Aorta (tissue), 5 donors: Measurements from ENCODE around the gene RNF17. TPM values are rescaled to one million over a fixed set of nuclear protein-coding genes. Genes with fewer than 3 reads are reported as not detected.

Experiments used
- ATAC-seq: fragments of 200-7000 bp; cut with Tn5 transposase; one replicate; pipeline ENCODE4 v1.9.1; 2022; ENCODE audit warnings: moderate library complexity; ENCODE audit not compliant: low FRiP score
- DNase-seq, 2 donors: peaks; one replicate each; pipeline ENCODE4 v3.0.0-alpha.2; 2020
- H3K27ac ChIP-seq, 2 donors: one replicate each; pipeline ENCODE4 v1.5.1; 2013; ENCODE audit warnings: low read length in 2 of 2, mild to moderate bottlenecking in 2 of 2, moderate library complexity in 2 of 2, control low read depth in 1 of 2, inconsistent platforms in 1 of 2, low read depth in 1 of 2
- H3K27me3 ChIP-seq, 2 donors: one replicate each; pipeline ENCODE4 v1.6.1; 2013; ENCODE audit warnings: control low read depth in 1 of 2, low read length in 1 of 2, mild to moderate bottlenecking in 1 of 2, moderate library complexity in 1 of 2; ENCODE audit not compliant: insufficient read depth in 2 of 2, control insufficient read depth in 1 of 2
- H3K36me3 ChIP-seq, 2 donors: one replicate each; pipeline ENCODE4 v1.6.1; 2013; ENCODE audit warnings: control low read depth in 1 of 2, low read length in 1 of 2, mild to moderate bottlenecking in 1 of 2; ENCODE audit not compliant: insufficient read depth in 2 of 2, control insufficient read depth in 1 of 2
- H3K4me1 ChIP-seq, 2 donors: one replicate each; pipeline ENCODE4 v1.6.1; 2013; ENCODE audit warnings: low read length in 2 of 2, control low read depth in 1 of 2, mild to moderate bottlenecking in 1 of 2, moderate library complexity in 1 of 2; ENCODE audit not compliant: insufficient read depth in 2 of 2, control insufficient read depth in 1 of 2
- H3K4me3 ChIP-seq, 2 donors: one replicate each; pipeline ENCODE4 v1.5.1; 2013; ENCODE audit warnings: low read length in 2 of 2, control low read depth in 1 of 2, mild to moderate bottlenecking in 1 of 2
- H3K9me3 ChIP-seq: one replicate; pipeline ENCODE4 v1.6.1; 2013; ENCODE audit warnings: mild to moderate bottlenecking, low read length; ENCODE audit not compliant: control insufficient read depth
- WGBS, 2 donors: extraction: QIAGEN DNeasy Blood & Tissue Kit; methylation state at CpG; one replicate each; pipeline ENCODE4 v1.1.7; 2013; 5-methylcytosine and 5-hydroxymethylcytosine counted together
- intact Hi-C, 2 donors: fragments of 100-400 bp; cut with DNase I; formaldehyde crosslinking; loops; one replicate each; pipeline versions ENCODE4 v1.14.2 to v1.15.0; 2022
- polyA plus RNA-seq, 2 donors: library from polyadenylated mRNA; stranded (reverse); fragments of 200-250 nt; gene quantifications; one replicate each; pipeline ENCODE4 v1.2.3, GENCODE V29; 2013
- total RNA-seq, 2 donors: library from RNA; stranded (reverse); fragmentation: NEBNext Ultra II Directional; extraction: Animal tissue kit (Norgen Biotek cat#: 25700); gene quantifications; one replicate each; pipeline ENCODE4 v1.2.1, GENCODE V29; 2021
- donor health status: healthy with polysubstance abuse.
- donor health status: Bipolar disorder and iron deficiency.
- donor health status: DM: no; HTN: no; CAD: no.
- donor health status: DM: no; HTN: no; CAD: no.
- donor health status: DM: yes; HTN: yes; CAD: no.

Gene RNF17
- total and polyA plus RNA-seq, 4 donors = 0.52 TPM; not detected in 3

DNA sequence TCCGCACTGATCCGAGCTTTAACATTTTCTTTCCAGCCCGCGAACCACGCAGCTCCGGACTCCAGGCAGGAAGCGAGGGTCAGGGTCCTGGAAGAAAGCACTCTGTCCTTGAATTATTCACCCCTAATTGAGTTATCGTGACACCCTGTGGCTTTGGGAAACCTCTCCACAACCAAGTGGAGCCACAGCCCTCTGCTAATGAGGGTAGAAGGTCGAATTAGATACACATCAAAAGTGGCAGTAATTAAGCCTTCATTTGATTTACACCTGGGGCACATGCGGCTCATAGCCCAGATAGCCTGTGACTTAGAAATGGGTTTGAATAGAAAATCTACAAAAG lies 15.9 kb upstream of the RNF17 start:
- Histone ChIP-seq H3K27me3 (no peaks in the 10 kb centered on the region), H3K4me1 (no peaks in the 10 kb centered on the region), H3K9me3 (no peaks in the 10 kb centered on the region), H3K27ac (no peak overlapping the region), H3K4me3 (no peak overlapping the region), H3K36me3 (no peaks in the 10 kb centered on the region)
- intact Hi-C loops = no loop called here
- no peak for ATAC-seq
- 8 to 10% methylated on average over 10 of the region's 10 CpGs for WGBS, 2 donors
- no peak for DNase-seq

DNA sequence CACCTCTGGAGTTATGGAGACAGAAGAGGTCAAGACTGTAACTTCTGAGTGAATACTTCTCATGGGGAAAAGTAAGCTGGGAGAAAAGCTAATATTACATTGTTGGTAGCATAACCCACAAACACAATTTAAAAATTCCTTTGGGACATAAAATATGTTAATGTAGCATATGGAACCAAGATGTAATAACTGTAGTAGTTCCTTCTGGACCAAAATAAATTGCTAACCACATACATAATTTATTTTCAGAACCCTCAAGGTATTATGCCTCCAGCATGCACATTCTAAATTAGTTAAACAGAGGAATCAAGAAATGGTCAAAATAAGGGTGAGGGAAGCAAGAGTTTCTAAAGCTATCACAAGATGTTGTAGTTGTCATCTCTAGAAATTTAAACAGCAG lies 4.8 kb upstream of the RNF17 start:
- H3K27me3 ChIP-seq = no peaks in the 10 kb centered on the region
- no peak overlapping the region for H3K27ac ChIP-seq
- H3K9me3 ChIP-seq = no peaks in the 10 kb centered on the region
- intact Hi-C loops = no loop called here
- no peak overlapping the region for H3K4me3 ChIP-seq
- H3K4me1 ChIP-seq = no peaks in the 10 kb centered on the region
- ATAC-seq (no peak), DNase-seq (no peak)
- H3K36me3 ChIP-seq = no peaks in the 10 kb centered on the region

DNA sequence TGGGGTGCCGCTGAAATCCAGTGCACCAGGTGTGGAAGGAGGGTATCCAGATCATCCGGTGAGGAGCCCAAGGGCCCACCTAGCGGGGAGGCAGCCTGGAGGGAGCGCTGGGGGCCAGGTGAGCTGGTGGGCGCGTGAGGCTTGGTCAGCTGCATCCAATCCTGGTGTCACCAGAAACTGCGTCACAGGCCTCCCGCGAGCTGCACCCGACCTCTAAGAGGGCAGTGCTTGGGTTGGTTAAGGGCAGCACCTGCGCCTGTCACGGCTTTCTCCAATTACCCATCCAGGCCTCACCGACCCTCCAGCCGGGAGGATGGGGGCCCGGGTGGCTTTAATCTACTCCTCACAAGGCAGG lies 284 bp downstream of the RNF17 start:
- DNase-seq (no peak), ATAC-seq (no peak)
- no peaks in the 10 kb centered on the region for H3K9me3 ChIP-seq
- H3K4me1 ChIP-seq = no peaks in the 10 kb centered on the region
- H3K4me3 ChIP-seq = no peak overlapping the region
- no peaks in the 10 kb centered on the region for H3K36me3 ChIP-seq
- H3K27ac ChIP-seq = no peak overlapping the region
- 97% methylated on average over 15 of the region's 15 CpGs for WGBS, 2 donors
- intact Hi-C loops = no loop called here
- H3K27me3 ChIP-seq = no peaks in the 10 kb centered on the region

DNA sequence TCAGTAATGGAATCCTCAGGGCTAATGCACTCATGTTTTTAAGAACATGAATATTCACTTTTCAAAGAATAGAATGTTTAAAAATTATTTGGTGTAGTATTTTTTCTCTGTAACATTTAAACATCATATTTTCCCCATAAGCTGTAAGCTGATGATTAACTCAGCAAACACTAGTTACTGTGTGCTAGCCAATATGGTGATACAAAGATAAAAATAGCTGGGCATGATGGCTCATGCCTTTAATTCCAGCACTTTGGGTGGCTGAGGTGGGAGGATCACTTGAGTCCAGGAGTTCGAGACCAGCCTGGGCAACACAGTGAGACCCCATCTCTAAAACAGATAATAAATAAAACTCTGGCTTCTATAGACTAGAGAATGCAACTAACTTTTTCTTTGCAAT lies 13.2 kb downstream of the RNF17 start:
- WGBS, 2 donors = 90 to 97% methylated on average over 1 of the region's 1 CpG
- H3K27ac ChIP-seq = no peak overlapping the region
- ATAC-seq (no peak), DNase-seq (no peak)
- intact Hi-C loops = no loop called here
- no peaks in the 10 kb centered on the region for H3K36me3 ChIP-seq
- H3K9me3 ChIP-seq = peaks cover 1% of the 10 kb centered on the region
- no peak overlapping the region for H3K4me3 ChIP-seq
- no peaks in the 10 kb centered on the region for H3K4me1 ChIP-seq
- no peaks in the 10 kb centered on the region for H3K27me3 ChIP-seq

DNA sequence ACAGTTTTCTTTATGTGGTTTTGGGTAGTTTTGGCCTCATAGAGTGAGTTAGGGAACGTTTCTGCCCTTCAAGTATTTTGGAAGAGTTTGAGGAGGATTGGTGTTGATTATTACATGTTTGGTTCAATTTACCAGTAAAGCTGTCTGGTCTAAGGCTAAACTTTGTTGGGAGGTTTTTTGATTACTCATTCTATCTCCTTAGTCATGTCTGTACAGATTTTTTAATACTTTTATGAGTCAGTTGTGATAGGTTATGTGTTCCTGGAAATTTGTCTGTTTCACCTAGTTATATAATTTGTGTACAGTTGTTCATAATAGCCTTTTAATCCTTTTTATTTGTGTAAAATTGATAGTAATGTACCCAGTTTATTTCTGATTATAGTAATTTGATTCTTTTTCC lies 20.4 kb downstream of the RNF17 start:
- 37 to 51% methylated on average over 1 of the region's 1 CpG for WGBS, 2 donors
- no peaks in the 10 kb centered on the region for H3K36me3 ChIP-seq
- H3K9me3 ChIP-seq = peaks cover 1% of the 10 kb centered on the region
- no peaks in the 10 kb centered on the region for H3K27me3 ChIP-seq
- H3K27ac ChIP-seq = no peak overlapping the region
- ATAC-seq (no peak), DNase-seq (no peak)
- no peaks in the 10 kb centered on the region for H3K4me1 ChIP-seq
- intact Hi-C loops = no loop called here
- H3K4me3 ChIP-seq = no peak overlapping the region

DNA sequence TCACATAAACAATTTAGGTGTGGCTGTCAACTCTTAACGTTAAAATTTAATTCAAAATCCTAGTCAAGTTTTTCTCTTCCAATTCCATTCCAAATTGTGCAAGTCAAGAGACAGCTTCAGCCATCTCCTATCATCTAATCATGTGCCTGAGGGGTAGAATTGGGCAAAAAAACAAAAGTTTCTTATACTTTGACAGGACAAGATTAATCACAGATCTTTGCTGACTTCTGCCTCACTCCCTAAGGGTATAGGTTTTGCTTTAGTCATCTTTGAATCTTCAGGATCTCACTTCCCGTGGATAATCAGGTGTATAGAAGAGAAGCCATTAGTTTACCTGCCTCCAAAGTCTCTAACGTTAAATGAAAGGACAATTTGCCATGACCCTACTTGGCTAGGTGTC lies 24.6 kb downstream of the RNF17 start:
- Histone ChIP-seq H3K27me3 (no peaks in the 10 kb centered on the region), H3K36me3 (no peaks in the 10 kb centered on the region), H3K9me3 (no peaks in the 10 kb centered on the region), H3K4me3 (no peak overlapping the region), H3K27ac (no peak overlapping the region), H3K4me1 (no peaks in the 10 kb centered on the region)
- DNase-seq (no peak), ATAC-seq (no peak)
- intact Hi-C loops = no loop called here
- WGBS, 2 donors = 50 to 67% methylated on average over 3 of the region's 3 CpGs

DNA sequence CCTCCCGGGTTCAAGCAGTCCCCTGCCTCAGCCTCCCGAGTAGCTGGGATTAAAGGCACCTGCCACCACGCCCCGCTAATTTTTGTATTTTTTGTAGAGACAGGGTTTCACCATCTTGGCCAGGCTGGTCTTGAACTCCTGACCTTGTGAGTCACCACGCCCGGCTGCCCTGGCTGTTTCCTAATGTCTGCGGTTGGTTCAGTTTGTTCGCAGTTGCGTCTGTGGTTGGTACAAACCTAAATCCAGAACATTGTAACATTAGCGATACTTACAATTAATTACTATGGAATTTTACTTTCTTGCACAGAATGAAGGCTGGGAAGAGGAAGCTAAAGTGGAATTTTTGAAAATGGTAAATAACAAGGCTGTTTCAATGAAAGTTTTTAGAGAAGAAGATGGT lies 38.1 kb downstream of the RNF17 start:
- intact Hi-C loops = no loop called here
- ATAC-seq (no peak), DNase-seq (no peak)
- Histone ChIP-seq H3K27me3 (no peaks in the 10 kb centered on the region), H3K27ac (no peak overlapping the region), H3K4me1 (no peaks in the 10 kb centered on the region), H3K36me3 (no peaks in the 10 kb centered on the region), H3K9me3 (no peaks in the 10 kb centered on the region), H3K4me3 (no peak overlapping the region)
- WGBS, 2 donors = 80 to 84% methylated on average over 10 of the region's 10 CpGs

DNA sequence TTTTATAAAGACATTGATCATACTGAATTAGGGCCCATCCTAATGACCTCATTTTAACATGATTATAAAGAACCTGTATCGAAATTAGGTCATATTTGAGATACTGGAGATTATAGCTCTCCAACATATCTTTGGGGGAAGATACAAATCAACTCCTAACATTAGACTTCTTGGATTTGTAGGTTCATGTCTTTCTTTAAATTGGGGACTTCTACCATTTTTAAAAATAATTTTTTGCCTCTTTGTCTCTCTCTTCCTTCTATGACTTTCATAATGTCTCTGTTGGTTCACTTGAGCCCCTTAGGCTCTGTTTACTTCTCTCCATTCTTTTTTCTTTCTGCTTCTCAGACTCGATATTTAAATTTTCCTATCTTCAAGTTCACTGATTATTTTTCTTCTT lies 57.2 kb downstream of the RNF17 start:
- WGBS, 2 donors = 72 to 75% methylated on average over 2 of the region's 2 CpGs
- H3K27me3 ChIP-seq = peaks cover 0 to 2% of the 10 kb centered on the region in 2 donors
- no peaks in the 10 kb centered on the region for H3K36me3 ChIP-seq
- H3K4me1 ChIP-seq = no peaks in the 10 kb centered on the region
- H3K9me3 ChIP-seq = peaks cover 4% of the 10 kb centered on the region
- no peak for DNase-seq
- H3K4me3 ChIP-seq = no peak overlapping the region
- intact Hi-C loops = no loop called here
- no peak overlapping the region for H3K27ac ChIP-seq
- ATAC-seq = no peak

DNA sequence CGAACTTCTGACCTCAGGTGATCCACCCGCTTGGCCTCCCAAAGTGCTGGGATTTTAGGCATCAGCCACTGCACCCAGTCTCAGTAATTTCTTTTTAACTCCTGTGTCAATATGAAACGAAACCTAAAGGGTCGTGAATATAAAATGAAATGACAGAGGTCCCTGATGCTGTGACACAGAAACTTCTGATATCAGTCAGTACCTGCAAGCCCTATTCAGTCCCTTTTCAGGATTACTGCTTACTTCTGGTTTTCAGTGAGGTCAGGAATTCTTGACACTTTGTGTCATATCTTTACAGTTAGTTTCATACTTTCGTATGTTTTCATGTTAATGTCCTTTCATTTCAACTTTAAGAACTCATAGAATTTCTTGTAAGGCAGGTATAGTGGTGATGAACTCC lies 58.7 kb downstream of the RNF17 start:
- 87 to 91% methylated on average over 5 of the region's 5 CpGs for WGBS, 2 donors
- no peak overlapping the region for H3K4me3 ChIP-seq
- intact Hi-C loops = no loop called here
- ATAC-seq (no peak), DNase-seq (no peak)
- H3K4me1 ChIP-seq = no peaks in the 10 kb centered on the region
- H3K36me3 ChIP-seq = no peaks in the 10 kb centered on the region
- H3K27ac ChIP-seq = no peak overlapping the region
- peaks cover 0 to 2% of the 10 kb centered on the region in 2 donors for H3K27me3 ChIP-seq
- peaks cover 4% of the 10 kb centered on the region for H3K9me3 ChIP-seq
